HG02610 (cell line): Measurements from ENCODE around the gene MT1M.
"Not testable (repeated sequence)": the region's sequence is repeated elsewhere in the genome, so short reads cannot be mapped to it uniquely, and the experiment has no call there.

Source experiments
- ATAC-seq: cut with Tn5 transposase; IDR thresholded peaks from one replicate; pipeline ENCODE4 v1.9.1; 2021; ENCODE audit warnings: mild to moderate bottlenecking, moderate library complexity; ENCODE audit not compliant: unreplicated experiment

The MT1M gene

DNA sequence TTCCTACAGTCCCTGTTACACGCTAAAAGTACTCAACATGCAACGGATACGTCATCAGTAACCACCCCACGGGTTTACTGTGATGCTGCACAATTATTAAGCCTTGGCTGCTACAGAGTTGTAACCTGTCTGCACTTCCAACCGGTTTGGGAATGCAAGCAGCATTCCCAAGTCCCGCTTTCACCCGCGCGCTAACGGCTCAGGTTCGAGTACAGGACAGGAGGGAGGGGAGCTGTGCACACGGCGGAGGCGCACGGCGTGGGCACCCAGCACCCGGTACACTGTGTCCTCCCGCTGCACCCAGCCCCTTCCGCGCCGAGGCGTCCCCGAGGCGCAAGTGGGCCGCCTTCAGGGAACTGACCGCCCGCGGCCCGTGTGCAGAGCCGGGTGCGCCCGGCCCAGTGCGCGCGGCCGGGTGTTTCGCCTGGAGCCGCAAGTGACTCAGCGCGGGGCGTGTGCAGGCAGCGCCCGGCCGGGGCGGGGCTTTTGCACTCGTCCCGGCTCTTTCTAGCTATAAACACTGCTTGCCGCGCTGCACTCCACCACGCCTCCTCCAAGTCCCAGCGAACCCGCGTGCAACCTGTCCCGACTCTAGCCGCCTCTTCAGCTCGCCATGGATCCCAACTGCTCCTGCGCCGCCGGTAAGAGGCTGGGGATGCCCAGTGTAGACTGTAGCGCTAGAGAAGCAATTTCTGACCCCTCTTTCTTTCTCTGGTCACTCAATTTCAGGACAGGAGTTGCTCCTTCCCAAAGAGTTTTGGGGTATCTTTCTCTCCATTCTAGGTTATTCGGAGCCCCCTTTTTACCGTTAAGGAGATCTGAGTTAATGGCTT, 24.2 kb upstream of the MT1M start, which contains the start of gene MT2A:
Gene MT2A, plus strand, starts transcription at position 542 of the 833 bp plus-strand sequence. Its CDS starts 72 bp downstream, at position 614.
- ATAC-seq, result peak; percentile 87

DNA sequence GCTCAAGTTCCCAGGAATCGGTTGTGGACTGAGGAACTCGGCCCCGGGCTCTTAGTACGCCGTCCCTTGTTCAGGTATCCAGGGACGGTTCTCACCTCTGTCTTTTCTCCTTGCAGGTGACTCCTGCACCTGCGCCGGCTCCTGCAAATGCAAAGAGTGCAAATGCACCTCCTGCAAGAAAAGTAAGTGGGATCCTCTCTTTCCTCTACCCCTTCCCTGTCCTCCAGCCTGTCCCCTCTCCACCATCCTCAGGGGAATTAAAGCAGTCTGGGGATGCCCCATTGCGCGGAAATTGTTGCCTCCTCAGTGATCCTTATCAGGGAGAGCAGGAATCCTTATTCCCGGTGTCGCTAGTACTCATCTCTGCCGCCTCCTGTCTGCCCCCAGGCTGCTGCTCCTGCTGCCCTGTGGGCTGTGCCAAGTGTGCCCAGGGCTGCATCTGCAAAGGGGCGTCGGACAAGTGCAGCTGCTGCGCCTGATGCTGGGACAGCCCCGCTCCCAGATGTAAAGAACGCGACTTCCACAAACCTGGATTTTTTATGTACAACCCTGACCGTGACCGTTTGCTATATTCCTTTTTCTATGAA, 23.5 kb upstream of the MT1M start:
- ATAC-seq, result no peak

GRCh38 chr16:56609463-56609921, 23.0 kb upstream of the MT1M start:
- peak; percentile 34 for ATAC-seq

DNA sequence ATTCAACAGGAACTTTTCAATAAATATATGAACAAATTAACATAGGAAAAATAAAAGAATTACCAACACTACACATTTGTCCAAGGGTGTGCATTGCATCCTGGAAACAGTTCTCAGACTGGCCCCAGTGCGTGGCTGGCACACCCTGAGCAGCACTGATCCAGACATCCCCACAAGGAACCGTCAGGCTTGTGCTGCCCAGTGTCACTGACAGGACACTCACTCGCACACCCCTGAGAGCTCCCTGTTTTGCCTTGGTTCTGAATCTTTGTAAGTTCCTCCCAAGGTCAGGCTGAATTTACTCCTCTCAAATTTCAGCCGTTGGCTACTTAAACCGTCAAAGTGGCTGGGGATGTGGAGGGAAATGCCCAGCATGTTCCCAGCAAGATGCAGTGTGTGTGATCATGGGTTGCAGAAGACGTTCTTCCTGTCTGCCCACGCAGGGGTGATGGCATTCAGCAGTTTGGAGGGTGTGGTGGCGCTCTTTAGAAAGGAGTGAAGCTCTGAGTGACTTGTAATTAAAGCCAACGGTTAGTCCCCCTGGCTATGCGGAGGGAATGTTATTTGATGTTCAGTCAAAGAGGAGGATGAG, 22.3 kb upstream of the MT1M start:
- ATAC-seq, result peak; percentile 24

GRCh38 chr16:56610609-56611111, 21.8 kb upstream of the MT1M start:
- ATAC-seq, result no peak

GRCh38 chr16:56611281-56611833, 21.1 kb upstream of the MT1M start:
- ATAC-seq, result no peak

DNA sequence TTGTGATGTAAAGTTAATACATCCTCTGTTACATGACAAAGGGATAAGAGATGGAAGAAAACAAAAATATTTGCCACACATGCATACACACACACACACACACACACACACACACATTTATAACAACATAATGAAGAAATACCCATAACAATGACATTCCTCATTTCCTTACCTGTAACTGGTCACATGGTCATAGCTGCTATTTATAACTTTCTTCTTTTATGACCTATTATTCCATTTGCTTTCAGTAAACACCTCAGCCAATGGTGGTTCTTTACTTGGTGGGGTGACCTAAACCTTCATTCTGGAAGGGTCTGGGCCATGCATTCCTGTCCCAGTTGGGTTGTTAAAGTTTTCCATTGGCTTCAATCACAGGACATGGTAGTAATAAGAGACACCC, 18.8 kb upstream of the MT1M start:
- ATAC-seq, result no peak

DNA sequence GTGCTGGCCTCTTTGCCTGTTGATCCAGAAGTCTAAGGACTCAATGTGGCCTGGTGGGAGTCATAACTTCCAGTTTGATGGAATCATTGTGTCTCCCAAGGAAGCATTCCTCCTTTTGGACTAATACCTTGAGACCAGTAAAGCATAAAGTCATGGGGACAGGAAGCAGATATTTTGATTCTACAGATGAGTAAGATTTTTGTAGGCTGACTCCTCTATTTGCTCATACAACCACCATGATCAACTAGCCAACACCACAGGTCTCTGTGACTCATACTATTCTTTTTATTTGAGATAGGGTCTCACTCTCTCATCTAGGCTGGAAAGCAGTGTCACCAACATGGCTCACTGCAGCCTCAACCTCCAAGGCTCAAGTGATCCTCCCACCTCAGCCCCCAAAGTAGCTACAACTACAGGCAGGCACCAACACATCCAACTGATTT, 17.9 kb upstream of the MT1M start:
- peak; percentile 72 for ATAC-seq

DNA sequence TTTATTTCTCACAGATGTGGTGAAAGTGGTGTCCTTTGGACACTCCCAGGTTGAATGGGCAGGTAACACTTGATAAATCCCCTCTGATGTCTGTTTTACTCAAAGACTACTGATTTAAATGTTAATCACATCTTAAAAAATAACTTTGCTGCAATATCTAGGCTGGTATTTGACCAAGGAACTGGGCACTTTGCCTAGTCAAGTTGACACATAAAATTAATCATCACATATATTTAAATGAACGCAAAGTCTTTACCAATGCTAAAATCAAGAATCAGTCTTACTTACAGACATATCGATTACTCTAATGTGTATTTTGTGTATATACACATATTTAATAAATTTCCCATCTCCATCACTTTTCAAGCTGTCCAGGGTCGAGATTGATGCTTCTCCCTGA, 17.1 kb upstream of the MT1M start:
- no peak for ATAC-seq

GRCh38 chr16:56616608-56617211, 15.7 kb upstream of the MT1M start:
- no peak for ATAC-seq

GRCh38 chr16:56617212-56618085, 15.0 kb upstream of the MT1M start:
- no peak for ATAC-seq

GRCh38 chr16:56618138-56618537, 14.3 kb upstream of the MT1M start:
- no peak for ATAC-seq

DNA sequence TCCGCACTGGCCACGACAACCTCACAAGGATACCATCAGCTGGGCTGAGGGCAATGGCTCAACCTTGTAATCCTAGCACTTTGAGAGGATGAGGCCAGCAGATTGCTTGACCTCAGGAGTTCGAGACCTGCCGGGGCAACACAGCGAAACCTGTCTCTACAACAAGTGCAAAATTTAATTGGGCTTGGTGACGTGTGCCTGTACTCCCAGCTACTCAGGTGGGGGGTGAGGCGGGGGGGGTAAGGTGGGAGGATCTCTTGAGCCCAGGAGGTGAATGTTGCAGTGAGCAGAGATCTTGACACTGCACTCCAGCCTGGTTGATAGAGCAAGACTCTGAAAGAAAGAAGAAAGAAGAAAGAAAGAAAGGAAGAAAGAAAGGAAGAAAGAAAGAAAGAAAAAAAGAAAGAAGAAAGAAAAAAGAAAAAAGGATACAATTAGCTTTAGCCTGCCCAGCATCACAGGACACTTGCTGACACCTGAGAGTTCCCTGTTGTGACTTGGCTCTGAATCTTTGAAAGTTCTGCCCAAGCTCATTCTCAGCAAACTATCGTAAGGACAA, 12.0 kb upstream of the MT1M start:
- no peak for ATAC-seq

DNA sequence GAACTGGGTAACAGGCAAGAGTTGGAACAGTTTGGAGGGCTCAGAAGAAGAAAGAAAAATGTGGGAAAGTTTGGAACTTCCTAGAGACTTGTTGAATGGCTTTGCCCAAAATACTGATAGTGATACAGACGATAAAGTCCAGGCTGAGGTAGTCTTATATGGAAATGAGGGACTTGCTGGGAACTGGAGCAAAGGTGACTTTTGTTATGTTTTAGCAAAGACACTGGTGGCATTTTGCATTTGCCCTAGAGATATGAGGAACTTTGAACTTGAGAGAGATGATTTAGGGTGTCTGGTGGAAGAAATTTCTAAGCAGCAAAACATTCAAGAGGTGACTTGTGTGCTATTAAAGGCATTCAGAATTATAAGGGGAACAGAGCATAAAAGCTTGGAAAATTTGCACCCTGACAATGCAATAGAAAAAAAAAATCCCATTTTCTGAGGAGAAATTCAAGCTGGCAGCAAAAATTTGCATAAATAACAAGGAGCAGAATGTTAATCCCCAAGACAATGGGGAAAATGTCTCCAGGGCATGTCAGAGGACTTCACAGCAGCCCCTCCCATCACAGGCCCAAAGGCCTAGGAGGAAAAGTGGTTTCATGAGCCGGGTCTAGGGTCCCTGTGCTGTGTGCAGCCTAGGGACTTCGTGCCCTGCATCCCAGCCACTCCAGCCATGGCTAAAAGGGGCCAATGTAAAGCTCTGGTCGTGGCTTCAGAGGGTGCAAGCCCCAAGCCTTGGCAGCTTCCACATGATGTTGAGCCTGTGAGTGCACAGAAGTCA, 10.6 kb upstream of the MT1M start:
- not testable (repeated sequence) for ATAC-seq

- not testable (repeated sequence) for ATAC-seq
Observed at GRCh38 chr16:56623184-56623583, 9.3 kb upstream of the MT1M start.

DNA sequence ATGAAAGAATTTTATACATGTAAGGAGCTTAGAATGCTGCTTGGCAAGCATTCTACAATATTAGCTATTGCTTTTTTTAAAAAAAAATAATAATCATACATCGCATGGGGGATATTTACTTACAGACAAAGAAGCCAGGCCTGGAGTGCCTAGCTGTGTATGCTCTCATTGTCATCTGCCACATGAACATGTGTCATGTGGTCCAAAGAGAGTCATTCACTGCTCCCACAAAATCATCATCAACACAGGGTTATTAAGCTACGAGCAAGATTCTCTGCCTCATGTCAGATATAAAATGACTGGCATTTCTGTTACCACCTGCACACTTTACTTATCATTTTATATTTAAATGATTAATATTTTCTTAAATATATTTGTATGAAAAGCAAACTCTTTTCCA, 8.8 kb upstream of the MT1M start:
- ATAC-seq, result no peak

DNA sequence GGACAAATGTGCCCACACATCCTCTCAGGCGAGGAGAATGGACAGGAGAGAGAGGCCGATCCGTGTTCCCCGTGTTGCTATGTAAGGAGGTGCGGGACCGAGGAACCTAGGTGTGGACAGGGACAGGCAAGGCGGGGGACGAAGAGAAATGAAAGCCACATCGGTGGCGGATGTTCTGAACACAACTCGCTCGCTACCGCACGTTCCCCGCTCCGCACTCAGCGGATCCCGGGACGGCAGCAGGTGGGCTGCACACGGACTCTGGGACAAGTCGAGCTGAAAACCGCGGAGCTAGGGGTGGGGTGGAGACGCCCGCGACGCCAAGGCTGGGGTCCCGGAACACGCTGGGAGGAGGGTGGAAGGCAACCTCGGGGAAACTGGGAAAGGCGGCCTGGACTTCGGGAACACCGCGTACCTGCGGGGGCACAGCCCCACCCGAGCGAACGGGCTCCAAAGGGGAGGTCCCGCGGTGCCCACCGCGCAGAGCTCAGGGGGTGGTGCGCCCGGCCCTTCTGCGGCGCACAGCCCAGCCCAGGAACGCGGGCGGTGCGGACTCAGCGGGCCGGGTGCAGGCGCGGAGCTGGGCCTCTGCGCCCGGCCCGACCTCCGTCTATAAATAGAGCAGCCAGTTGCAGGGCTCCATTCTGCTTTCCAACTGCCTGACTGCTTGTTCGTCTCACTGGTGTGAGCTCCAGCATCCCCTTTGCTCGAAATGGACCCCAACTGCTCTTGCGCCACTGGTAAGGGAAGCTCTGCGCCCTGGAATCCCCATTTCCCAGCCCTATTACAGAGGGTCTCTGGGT, 7.1 kb upstream of the MT1M start, which contains the start of gene MT1E:
Gene MT1E, plus strand, starts transcription at position 642 of the 803 bp plus-strand sequence. Its CDS starts 71 bp downstream, at position 713.
- peak; percentile 38 for ATAC-seq
